Activated CD4-positive, alpha-beta T cell treated with anti-CD3 and anti-CD28 coated beads, Interleukin-2, amount 50 U/mL, for 48 hours (primary cell): ENCODE measurements around the gene TDRD10.

Source experiments
- DNase-seq, 2 experiments: peaks; one replicate each; pipeline ENCODE4 v3.0.0-alpha.2; 2020

The TDRD10 gene

GRCh38 chr1:154557248-154557938 lies 55.4 kb downstream of the TDRD10 start:
- DNase-seq, result no peak

DNA sequence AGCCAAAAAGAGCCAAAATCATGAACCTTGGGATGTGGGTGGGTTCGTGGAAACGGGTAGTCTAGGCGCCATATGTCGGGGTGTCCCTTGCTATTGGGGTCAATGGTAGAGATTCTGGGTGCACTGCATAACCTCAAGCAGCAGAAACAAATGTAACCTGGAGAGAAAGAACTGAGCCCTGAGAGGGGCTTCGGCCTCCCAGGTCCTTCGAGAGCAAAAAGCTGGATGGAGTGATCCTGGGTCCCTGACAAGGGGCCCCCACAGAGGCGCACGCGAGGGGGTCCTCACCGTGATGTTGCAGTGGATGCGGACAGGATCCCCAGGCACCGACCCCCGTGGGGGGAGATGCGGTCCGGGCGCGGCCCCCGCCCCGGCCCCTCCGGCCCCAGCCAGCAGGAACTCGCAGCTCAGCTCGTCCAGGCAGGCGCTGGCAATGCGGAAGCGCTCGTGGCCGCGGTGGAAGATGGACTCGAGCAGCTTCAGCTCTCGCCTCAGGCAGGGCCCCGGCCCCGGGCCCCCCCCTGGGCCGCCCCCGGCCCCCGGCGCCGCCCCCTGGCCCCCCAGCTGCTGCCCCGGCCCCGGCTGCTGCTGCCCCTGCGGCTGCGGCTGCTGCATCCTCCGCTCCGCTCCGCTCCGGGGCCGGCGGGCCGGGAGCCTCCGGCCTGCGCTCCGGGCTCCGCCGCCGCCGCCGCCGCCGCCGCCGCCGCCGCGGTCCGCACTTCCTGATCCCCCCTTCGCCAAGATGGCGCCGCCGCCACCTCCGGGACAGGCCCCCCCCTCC lies 56.1 kb downstream of the TDRD10 start, which contains the start of gene UBE2Q1:
Gene UBE2Q1 (minus strand): TSS at position 724 of the 781 bp plus-strand sequence. CDS start 109 bp downstream, at position 615.
- DNase-seq, result peak; percentile 34 to 36

GRCh38 chr1:154558720-154559465 lies 56.9 kb downstream of the TDRD10 start:
- peak; percentile 99 for DNase-seq

DNA sequence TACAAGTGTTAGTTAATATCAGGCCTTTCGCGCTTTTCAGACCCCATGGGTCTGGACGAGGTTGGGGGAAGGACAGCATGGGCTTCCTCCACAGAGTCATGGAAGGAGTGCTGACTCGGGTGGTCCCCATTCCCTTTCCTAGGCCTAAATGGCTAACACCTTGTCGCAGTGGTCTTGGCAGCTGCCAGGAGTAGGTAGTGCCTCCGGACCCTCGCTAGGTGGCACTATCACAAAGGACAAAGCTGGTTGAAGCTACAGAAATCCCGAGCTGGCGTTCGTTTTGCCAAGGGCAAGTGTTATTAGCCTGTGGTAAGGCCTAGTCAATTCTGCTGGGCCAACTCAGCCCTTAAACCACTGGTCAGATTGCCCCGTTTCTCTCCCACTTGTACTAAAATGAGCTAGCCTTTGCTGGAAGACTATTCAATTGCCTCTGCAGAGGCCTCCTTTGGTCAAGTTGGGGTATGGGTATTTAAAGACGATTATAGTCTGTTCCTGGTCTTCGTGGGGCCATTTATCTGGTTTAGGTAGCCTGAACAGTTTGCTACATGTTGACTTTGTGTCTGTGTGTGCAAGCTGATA lies 57.5 kb downstream of the TDRD10 start:
- peak; percentile 81 to 86 for DNase-seq

DNA sequence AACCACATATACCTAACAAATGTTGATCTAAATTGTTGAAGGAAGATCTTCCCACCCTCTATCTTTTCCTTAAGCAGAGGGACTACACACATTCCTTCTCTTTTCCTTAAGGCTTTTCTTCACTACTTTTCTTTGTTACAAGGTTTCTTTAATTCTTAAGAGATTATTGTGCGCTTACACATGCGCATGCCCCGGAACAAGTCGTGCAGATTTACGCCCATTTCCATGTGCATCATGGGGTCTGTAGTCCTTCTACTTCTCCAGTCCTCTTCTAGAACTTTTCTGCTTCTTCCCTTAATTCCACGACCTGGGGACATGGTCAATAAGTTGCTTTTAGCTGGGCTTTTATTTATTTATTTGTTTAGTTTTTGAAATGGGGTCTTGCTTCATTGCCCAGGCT lies 63.9 kb downstream of the TDRD10 start:
- DNase-seq, result no peak

- peak; percentile 72 to 75 for DNase-seq
Observed at GRCh38 chr1:154567386-154568156, 65.6 kb downstream of the TDRD10 start, which contains the start of gene CHRNB2. Gene CHRNB2 (plus strand): TSS chr1:154567778. CDS start chr1:154568045, 267 bp downstream.

DNA sequence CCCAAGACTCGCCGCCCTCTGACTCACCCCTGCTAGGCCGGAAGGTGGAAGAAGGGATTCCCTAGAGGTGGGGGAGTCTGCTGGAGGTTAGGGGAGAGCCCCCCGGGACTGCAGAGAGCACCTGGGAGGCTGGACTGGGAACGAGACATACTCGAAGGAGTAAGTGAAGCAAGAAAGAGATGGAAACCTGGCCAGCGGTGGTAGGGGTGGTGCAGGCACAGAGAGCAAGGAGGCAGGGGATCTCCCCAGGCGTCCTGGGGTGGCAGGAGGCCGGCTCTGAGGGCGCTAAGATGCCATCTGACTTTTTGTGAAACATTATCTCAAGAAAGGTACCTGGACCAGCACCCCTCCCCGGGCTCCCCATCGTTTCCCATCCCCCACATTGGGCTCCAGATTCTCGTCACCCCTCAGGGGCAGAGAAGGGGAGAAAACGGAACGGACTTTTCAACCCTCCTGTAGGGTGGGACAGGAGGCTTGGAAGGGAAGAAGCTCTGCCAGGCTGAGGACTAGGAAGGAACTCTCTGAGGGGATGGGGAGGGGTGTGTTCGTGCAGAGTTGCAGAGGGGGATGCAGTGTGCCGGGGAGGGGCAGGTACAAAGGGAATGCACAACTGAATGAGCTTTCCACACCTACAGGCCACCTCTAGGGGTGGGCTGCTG lies 66.3 kb downstream of the TDRD10 start:
- no peak for DNase-seq

GRCh38 chr1:154571244-154571963 lies 69.4 kb downstream of the TDRD10 start:
- no peak for DNase-seq

DNA sequence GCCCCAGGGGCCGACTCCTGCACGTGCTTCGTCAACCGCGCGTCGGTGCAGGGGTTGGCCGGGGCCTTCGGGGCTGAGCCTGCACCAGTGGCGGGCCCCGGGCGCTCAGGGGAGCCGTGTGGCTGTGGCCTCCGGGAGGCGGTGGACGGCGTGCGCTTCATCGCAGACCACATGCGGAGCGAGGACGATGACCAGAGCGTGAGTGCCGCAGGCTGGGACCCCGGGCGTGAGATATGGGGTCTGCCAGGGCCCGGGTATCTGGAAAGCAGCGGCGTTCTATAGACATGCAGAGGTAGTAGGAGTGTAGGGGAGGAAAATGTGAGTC lies 69.9 kb downstream of the TDRD10 start:
- no peak for DNase-seq

DNA sequence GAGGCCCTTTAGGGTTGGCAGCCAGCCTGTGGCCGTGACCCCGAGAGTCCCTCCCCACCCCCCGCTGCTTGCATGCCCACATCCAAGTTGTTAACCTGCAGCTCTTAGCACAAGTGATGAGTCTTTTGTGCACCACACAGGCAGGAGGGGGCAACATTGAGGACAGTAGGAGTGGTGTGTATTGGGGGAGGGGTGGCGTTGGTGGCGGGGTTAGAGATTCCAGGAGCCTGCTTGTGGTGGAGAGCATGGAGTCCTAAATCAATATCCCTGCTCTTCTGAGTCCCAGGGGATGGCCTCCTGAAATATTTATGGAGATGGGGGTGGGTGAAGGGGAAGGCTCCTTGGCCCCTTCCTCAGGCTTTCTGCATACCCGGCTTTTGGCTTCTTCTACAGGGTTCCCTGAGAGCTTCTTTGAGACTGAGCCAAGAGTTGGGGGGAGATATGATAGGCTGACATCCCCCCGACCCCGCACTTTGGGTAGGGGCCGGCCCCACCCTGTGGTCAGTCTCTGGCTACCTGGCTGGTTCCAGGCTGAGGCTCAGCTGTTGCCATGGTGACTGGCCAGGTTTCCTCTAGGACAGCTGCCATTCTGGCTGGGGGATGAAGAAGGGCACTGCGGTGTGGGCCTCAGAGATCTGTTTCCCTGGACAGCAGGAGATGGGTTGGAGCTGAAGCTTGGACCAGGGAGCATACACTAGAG lies 70.6 kb downstream of the TDRD10 start:
- no peak for DNase-seq

DNA sequence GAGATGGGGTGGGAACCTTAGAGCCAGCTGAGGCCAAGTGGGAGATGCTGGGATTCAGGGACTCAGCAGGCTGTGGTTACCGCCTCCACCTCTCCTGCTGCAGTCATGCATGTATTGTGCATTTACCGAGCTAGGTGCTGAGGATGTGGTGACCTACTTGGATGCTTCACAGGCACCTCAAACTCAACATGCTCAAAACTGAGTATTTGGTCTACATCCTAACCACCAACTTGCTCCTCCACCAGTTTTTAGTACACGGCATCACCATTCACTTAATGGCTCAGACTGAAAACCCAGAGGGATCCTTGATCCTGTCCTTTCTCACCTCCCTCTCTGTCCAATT lies 71.1 kb downstream of the TDRD10 start:
- DNase-seq, result no peak

- no peak for DNase-seq
Observed at GRCh38 chr1:154574716-154575115, 72.7 kb downstream of the TDRD10 start.

DNA sequence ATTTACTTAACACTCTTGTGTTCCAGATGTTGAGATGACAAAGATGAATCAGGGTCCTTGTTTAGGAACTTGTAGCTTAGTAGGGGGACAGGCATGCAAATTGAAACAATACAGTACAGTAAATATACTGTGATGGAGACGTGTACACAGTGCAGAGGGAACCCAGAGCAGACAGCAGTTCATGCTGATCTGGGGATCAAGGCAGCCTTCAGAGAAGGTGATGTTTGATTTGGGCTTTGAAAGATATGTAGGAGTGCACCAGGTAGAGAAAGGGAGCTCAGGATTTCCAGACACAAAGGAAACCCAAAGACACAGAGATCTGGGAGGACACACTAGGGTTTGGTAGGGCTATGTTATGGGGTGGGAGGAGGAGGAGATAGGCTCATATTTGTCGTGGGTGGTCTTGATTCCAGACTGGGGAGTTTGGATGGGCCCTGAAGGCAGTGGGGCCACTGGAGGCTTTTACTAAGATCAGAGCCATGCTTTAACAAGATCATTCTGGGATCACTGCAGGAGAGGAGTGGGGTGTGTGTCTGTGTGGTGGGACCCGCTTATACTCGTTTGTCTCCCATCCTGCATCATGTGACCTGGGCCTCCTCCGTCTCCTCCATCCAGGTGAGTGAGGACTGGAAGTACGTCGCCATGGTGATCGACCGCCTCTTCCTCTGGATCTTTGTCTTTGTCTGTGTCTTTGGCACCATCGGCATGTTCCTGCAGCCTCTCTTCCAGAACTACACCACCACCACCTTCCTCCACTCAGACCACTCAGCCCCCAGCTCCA lies 73.3 kb downstream of the TDRD10 start:
- no peak for DNase-seq

DNA sequence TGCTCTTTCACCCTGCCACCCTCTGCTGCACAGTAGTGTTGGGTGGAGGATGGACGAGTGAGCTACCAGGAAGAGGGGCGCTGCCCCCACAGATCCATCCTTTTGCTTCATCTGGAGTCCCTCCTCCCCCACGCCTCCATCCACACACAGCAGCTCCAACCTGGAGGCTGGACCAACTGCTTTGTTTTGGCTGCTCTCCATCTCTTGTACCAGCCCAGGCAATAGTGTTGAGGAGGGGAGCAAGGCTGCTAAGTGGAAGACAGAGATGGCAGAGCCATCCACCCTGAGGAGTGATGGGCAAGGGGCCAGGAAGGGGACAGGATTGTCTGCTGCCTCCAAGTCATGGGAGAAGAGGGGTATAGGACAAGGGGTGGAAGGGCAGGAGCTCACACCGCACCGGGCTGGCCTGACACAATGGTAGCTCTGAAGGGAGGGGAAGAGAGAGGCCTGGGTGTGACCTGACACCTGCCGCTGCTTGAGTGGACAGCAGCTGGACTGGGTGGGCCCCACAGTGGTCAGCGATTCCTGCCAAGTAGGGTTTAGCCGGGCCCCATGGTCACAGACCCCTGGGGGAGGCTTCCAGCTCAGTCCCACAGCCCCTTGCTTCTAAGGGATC lies 74.0 kb downstream of the TDRD10 start:
- DNase-seq, result no peak

- no peak for DNase-seq
Observed at GRCh38 chr1:154577346-154578057, 75.5 kb downstream of the TDRD10 start.

DNA sequence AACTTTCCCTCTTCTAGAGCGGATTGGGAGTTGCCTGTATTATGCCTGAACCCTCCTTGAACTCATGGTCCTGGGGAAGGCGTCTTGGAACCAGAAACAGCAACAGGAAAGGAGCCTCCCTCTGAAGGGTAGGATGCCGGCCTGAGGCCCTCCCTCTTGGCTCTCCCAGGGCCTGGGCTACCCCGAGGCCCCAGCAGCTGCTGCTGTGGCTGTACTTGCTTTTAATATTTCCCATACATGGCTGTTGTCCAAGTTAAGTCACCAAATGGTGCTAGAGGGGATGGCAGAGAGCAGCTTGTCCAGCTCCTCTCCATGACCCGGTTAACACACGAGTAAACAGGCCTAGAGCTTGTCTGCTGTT lies 76.0 kb downstream of the TDRD10 start:
- no peak for DNase-seq

- DNase-seq, result no peak
Observed at GRCh38 chr1:154579374-154579773, 77.4 kb downstream of the TDRD10 start.

GRCh38 chr1:154581766-154582165 lies 79.7 kb downstream of the TDRD10 start:
- no peak for DNase-seq

DNA sequence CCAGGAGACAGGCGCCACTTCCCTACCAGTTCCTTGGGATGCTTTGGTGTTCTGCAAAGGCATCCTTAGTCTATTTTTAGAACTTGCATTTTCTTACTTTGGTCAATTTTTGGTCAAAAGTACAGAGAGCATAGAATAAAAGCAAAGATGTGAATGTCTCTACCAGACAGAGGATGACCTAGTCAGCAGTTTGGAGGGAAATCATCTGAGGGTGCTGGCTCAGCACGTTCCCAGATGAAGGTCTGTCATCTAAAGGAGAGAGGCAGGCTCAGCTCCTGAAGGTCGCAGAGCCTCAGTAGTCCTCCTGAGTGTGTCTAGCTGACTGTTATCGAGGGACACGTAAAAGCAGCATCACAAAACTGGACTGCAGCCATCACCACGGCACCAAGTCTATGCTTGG lies 80.9 kb downstream of the TDRD10 start:
- no peak for DNase-seq
